ENCODE measurements around the gene SLC35F5. TPM values are rescaled to one million over a fixed set of nuclear protein-coding genes. Genes with fewer than 3 reads are reported as not detected.

Gene SLC35F5
- total and polyA plus RNA-seq, 4 donors: 15.3 to 70.8 (median 44.6) TPM

DNA sequence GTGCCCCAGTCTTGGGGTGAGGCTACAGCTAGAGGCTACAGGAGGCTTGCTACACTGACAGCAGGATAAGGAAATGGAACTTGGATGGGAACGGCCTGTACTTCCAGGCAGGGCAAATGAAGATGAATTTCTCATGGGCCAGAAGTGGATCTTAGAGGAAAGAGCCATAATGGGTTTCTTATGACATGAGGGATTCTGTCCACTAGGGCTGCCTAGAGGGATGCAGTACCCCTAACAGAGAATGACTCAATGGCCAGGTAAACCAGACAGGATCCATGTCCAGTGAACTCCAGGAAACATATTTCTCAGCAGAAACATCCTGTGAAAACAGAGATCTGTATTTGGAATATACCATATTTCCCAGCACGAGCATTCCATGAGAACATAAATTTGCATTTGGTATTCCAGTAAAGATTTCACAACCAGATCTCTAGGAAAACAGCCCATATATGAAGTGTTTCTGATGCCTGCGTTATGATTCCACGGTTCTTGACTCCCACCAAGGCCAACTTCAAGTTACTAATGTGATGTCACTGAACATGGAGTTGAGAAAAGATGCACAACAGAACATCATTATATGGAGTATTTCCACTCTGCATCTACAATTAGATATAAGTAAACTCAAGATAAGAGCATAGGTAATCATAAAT, 11.5 kb upstream of the SLC35F5 start (continued):
- TF ChIP-seq SP1 (IDR thresholded peaks at IDR 0.05): no peak

GRCh38 chr2:113765276-113765675, 8.8 kb upstream of the SLC35F5 start:
- TF ChIP-seq HNF4A (conservative IDR thresholded peaks at IDR 0.05) (no peak), JUND (IDR thresholded peaks at IDR 0.05) (no peak), SP1 (IDR thresholded peaks at IDR 0.05) (no peak), CTCF (IDR thresholded peaks at IDR 0.05; ENCODE audit: low read depth, low read length, missing input control) (no peak), FOXA2 (IDR thresholded peaks at IDR 0.05) (no peak), EGR1 (IDR thresholded peaks at IDR 0.05; ENCODE audit: low read depth in 2 of 2) (no peak), YY1 (IDR thresholded peaks at IDR 0.05) (no peak), MAX (IDR thresholded peaks at IDR 0.05) (no peak), RXRA (IDR thresholded peaks at IDR 0.05) (no peak), RAD21 (IDR thresholded peaks at IDR 0.05) (no peak), REST (IDR thresholded peaks at IDR 0.05) (no peak), FOXA1 (IDR thresholded peaks at IDR 0.05) (no peak), TAF1 (conservative IDR thresholded peaks at IDR 0.05) (no peak), GABPA (IDR thresholded peaks at IDR 0.05 in 1 of 2, conservative IDR thresholded peaks at IDR 0.05 in 1 of 2) (no peak), HNF4G (IDR thresholded peaks at IDR 0.05) (no peak)
- TF ChIP-seq, protein P1, sequence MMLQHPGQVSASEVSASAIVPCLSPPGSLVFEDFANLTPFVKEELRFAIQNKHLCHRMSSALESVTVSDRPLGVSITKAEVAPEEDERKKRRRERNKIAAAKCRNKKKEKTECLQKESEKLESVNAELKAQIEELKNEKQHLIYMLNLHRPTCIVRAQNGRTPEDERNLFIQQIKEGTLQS (IDR thresholded peaks at IDR 0.05): no peak
- TF ChIP-seq, protein P2, sequence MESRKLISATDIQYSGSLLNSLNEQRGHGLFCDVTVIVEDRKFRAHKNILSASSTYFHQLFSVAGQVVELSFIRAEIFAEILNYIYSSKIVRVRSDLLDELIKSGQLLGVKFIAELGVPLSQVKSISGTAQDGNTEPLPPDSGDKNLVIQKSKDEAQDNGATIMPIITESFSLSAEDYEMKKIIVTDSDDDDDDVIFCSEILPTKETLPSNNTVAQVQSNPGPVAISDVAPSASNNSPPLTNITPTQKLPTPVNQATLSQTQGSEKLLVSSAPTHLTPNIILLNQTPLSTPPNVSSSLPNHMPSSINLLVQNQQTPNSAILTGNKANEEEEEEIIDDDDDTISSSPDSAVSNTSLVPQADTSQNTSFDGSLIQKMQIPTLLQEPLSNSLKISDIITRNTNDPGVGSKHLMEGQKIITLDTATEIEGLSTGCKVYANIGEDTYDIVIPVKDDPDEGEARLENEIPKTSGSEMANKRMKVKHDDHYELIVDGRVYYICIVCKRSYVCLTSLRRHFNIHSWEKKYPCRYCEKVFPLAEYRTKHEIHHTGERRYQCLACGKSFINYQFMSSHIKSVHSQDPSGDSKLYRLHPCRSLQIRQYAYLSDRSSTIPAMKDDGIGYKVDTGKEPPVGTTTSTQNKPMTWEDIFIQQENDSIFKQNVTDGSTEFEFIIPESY (IDR thresholded peaks at IDR 0.05): no peak
- Histone ChIP-seq H3K27ac (ENCODE audit: low read depth in 1 of 2, low read length in 2 of 2) (no peak overlapping the region), H3K4me1 (ENCODE audit: control insufficient read depth in 4 of 4, insufficient read depth in 4 of 4, low read length in 3 of 4) (no peaks in the 10 kb centered on the region), H3K27me3 (ENCODE audit: control insufficient read depth in 4 of 4, insufficient read depth in 4 of 4, low read length in 3 of 4) (no peaks in the 10 kb centered on the region), H3K4me3 (ENCODE audit: low read depth in 1 of 3, low read length in 3 of 3) (no peak overlapping the region), H3K36me3 (ENCODE audit: control insufficient read depth in 4 of 4, insufficient read depth in 3 of 4, low read depth in 1 of 4, low read length in 3 of 4) (no peaks in the 10 kb centered on the region), H3K9me3 (ENCODE audit: control insufficient read depth in 4 of 4, low read length in 3 of 4) (no peaks in the 10 kb centered on the region), H3K9ac (ENCODE audit: low read depth in 1 of 2, low read length in 2 of 2) (no peak overlapping the region)
- DNase-seq (ENCODE audit: low spot score): no peak
- WGBS: 84% methylated on average over 4 of the region's 4 CpGs

Measured in liver (tissue), 9 donors.